ENCODE results near the gene CSH2. TPM values are rescaled to one million over a fixed set of nuclear protein-coding genes. Genes with fewer than 3 reads are reported as not detected.

Gene CSH2
- total and polyA plus RNA-seq, 2 donors (not counting 1 experiment from before 2014, with no cell fraction given) = not detected

GRCh38 chr17:63832455-63832854 lies 41.0 kb downstream of the CSH2 start:
- no peaks in the 10 kb centered on the region for H3K9me3 Mint-ChIP-seq (ENCODE audit: insufficient read depth)
- Histone ChIP-seq H4K20me1 (ENCODE audit: control insufficient read depth, insufficient read depth, low read length, poor library complexity, severe bottlenecking) (peaks cover 29% of the 10 kb centered on the region), H3K4me1 (ENCODE audit: control insufficient read depth in 2 of 2, insufficient read depth in 2 of 2, low read length in 2 of 2) (peaks cover 23 to 35% of the 10 kb centered on the region in 2 donors), H3K27ac (ENCODE audit: low read length in 2 of 2) (no peak overlapping the region), H3K79me2 (ENCODE audit: control insufficient read depth, insufficient read depth, low read length) (peaks cover 41% of the 10 kb centered on the region), H2AFZ (ENCODE audit: insufficient read depth, low read depth, low read length, poor library complexity, severe bottlenecking) (no peak overlapping the region), H3K4me2 (replicated peaks; ENCODE audit: low read depth, low read length, poor library complexity, severe bottlenecking) (no peak overlapping the region), H3K27me3 (replicated peaks in 1 of 4; ENCODE audit: control extremely low read depth in 1 of 4, control insufficient read depth in 3 of 4, insufficient read depth in 4 of 4, low read length in 3 of 4) (no peaks in the 10 kb centered on the region), H3K36me3 (replicated peaks in 1 of 2; ENCODE audit: control extremely low read depth in 1 of 2, control insufficient read depth in 1 of 2, extremely low read depth in 1 of 2, insufficient read depth in 2 of 2, low read length in 1 of 2) (peaks cover 2 to 85% of the 10 kb centered on the region in 2 experiments), H3K9me3 (ENCODE audit: control extremely low read depth in 1 of 3, control insufficient read depth in 2 of 3, insufficient read depth in 1 of 3, low read length in 2 of 3) (no peaks in the 10 kb centered on the region), H3K9ac (ENCODE audit: low read length) (no peak overlapping the region), H3K4me3 (ENCODE audit: control extremely low read depth in 1 of 5, extremely low read depth in 1 of 5, insufficient read depth in 1 of 5, low read depth in 2 of 5, low read length in 4 of 5) (no peak overlapping the region)
- ATAC-seq (ENCODE audit: low read depth) = no peak
- intact Hi-C loops (cut with micrococcal nuclease) = no loop called here
- no peak for TF ChIP-seq CTCF (IDR thresholded peaks at IDR 0.05)
- no peak for TF ChIP-seq EZH2 (IDR thresholded peaks at IDR 0.05; ENCODE audit: borderline replicate concordance, insufficient read depth, low read depth, low read length, poor library complexity, severe bottlenecking)
- no peak for DNase-seq
- ChIA-PET CTCF (interaction anchor here (1.1 to 1.4 kb wide), 3 partner anchors 8 to 134 kb away, joined by 3 to 6 read pairs (median 3); no protein-coding TSS in a partner anchor), POLR2A (interaction anchor here (0.8 kb wide), 1 partner anchor 11 kb away, joined by 5 read pairs; no protein-coding TSS in a partner anchor)
- no peak overlapping the region for H3K4me3 Mint-ChIP-seq
- no peaks in the 10 kb centered on the region for H3K27me3 Mint-ChIP-seq
- 100% methylated on average over 2 of the region's 2 CpGs for WGBS (ENCODE audit: insufficient coverage)
- peaks cover 48% of the 10 kb centered on the region for H3K4me1 Mint-ChIP-seq
- peak overlapping the region; percentile 41 for H3K27ac Mint-ChIP-seq

- Histone ChIP-seq H2AFZ (ENCODE audit: insufficient read depth, low read depth, low read length, poor library complexity, severe bottlenecking) (no peak overlapping the region), H3K4me3 (ENCODE audit: control extremely low read depth in 1 of 5, extremely low read depth in 1 of 5, insufficient read depth in 1 of 5, low read depth in 2 of 5, low read length in 4 of 5) (no peak overlapping the region), H3K9ac (ENCODE audit: low read length) (no peak overlapping the region), H3K79me2 (ENCODE audit: control insufficient read depth, insufficient read depth, low read length) (peaks cover 37% of the 10 kb centered on the region), H3K4me2 (replicated peaks; ENCODE audit: low read depth, low read length, poor library complexity, severe bottlenecking) (no peak overlapping the region), H3K36me3 (replicated peaks in 1 of 2; ENCODE audit: control extremely low read depth in 1 of 2, control insufficient read depth in 1 of 2, extremely low read depth in 1 of 2, insufficient read depth in 2 of 2, low read length in 1 of 2) (peaks cover 2 to 80% of the 10 kb centered on the region in 2 experiments), H3K27ac (ENCODE audit: low read length in 2 of 2) (no peak overlapping the region), H4K20me1 (ENCODE audit: control insufficient read depth, insufficient read depth, low read length, poor library complexity, severe bottlenecking) (peaks cover 25% of the 10 kb centered on the region), H3K9me3 (ENCODE audit: control extremely low read depth in 1 of 3, control insufficient read depth in 2 of 3, insufficient read depth in 1 of 3, low read length in 2 of 3) (no peaks in the 10 kb centered on the region), H3K4me1 (ENCODE audit: control insufficient read depth in 2 of 2, insufficient read depth in 2 of 2, low read length in 2 of 2) (peaks cover 23 to 35% of the 10 kb centered on the region in 2 donors), H3K27me3 (replicated peaks in 1 of 4; ENCODE audit: control extremely low read depth in 1 of 4, control insufficient read depth in 3 of 4, insufficient read depth in 4 of 4, low read length in 3 of 4) (no peaks in the 10 kb centered on the region)
- Mint-ChIP-seq H3K27ac (peak overlapping the region; percentile 32), H3K4me3 (no peak overlapping the region), H3K9me3 (ENCODE audit: insufficient read depth) (no peaks in the 10 kb centered on the region), H3K4me1 (peaks cover 50% of the 10 kb centered on the region), H3K27me3 (no peaks in the 10 kb centered on the region)
- TF ChIP-seq CTCF (IDR thresholded peaks at IDR 0.05) = no peak
- DNase-seq = no peak
- CTCF ChIA-PET = interaction anchor here (0.9 to 1.2 kb wide), 3 partner anchors 8 to 134 kb away, joined by 3 read pairs; no protein-coding TSS in a partner anchor
- intact Hi-C loops (cut with micrococcal nuclease) = no loop called here
- WGBS (ENCODE audit: insufficient coverage) = 100% methylated on average over 1 of the region's 5 CpGs
- POLR2A ChIA-PET = interaction anchor here (1.0 kb wide), 1 partner anchor 10 kb away, joined by 3 read pairs; no protein-coding TSS in a partner anchor
- ATAC-seq (ENCODE audit: low read depth) = no peak
These were observed 41.5 kb downstream of the CSH2 start for GRCh38 chr17:63832014-63832413.
